KMS-11 (cell line): ENCODE results near the gene SYNPR.

ENCODE experiments used
- H2AFZ ChIP-seq: fragments of 200-600 bp; sonication (generic); 2 replicates; pipeline ENCODE4 v1.6.1; 2016; ENCODE audit warnings: antibody characterized with exemption, mixed run types, low read depth
- H3K27ac ChIP-seq: fragments of 200-600 bp; sonication (generic); 2 replicates; pipeline ENCODE4 v1.6.1; 2016; ENCODE audit warnings: mild to moderate bottlenecking, mixed run types
- H3K27me3 ChIP-seq: fragments of 200-600 bp; sonication (generic); 2 replicates; pipeline ENCODE4 v1.6.1; 2017; ENCODE audit warnings: mild to moderate bottlenecking, low read depth, mixed run types, moderate library complexity; ENCODE audit not compliant: insufficient read depth
- H3K36me3 ChIP-seq: fragments of 200-600 bp; sonication (generic); 2 replicates; pipeline ENCODE4 v1.6.1; 2017; ENCODE audit warnings: mild to moderate bottlenecking, mixed run types; ENCODE audit not compliant: insufficient read depth
- H3K4me1 ChIP-seq: fragments of 200-600 bp; sonication (generic); 2 replicates; pipeline ENCODE4 v1.6.1; 2016; ENCODE audit warnings: mild to moderate bottlenecking, low read depth, mixed run types; ENCODE audit not compliant: poor library complexity, severe bottlenecking
- H3K4me2 ChIP-seq: fragments of 200-600 bp; sonication (generic); 2 replicates; pipeline ENCODE4 v1.7.0; 2016; ENCODE audit warnings: mild to moderate bottlenecking, mixed run types
- H3K4me3 ChIP-seq: fragments of 200-600 bp; sonication (generic); IDR thresholded peaks from 2 replicates; pipeline ENCODE4 v1.6.1; 2017; ENCODE audit warnings: low read depth, low read length, mixed read lengths; ENCODE audit not compliant: insufficient read depth
- H3K79me2 ChIP-seq: fragments of 200-600 bp; sonication (generic); 2 replicates; pipeline ENCODE4 v1.6.1; 2016; ENCODE audit warnings: low read depth, mixed run types; ENCODE audit not compliant: insufficient read depth
- H3K9ac ChIP-seq: fragments of 200-600 bp; sonication (generic); 2 replicates; pipeline ENCODE4 v1.6.1; 2016; ENCODE audit warnings: mild to moderate bottlenecking, mixed run types
- H4K20me1 ChIP-seq: fragments of 200-600 bp; sonication (generic); 2 replicates; pipeline ENCODE4 v1.6.1; 2016; ENCODE audit warnings: mild to moderate bottlenecking, mixed run types; ENCODE audit not compliant: insufficient read depth
- TF ChIP-seq, protein P1 (sequence below): fragments of 200-600 bp; sonication (generic); conservative IDR thresholded peaks from 2 replicates; pipeline ENCODE4 v1.6.1; 2017; ENCODE audit warnings: low read depth, mild to moderate bottlenecking, antibody characterized with exemption, low read length, moderate library complexity, mixed read lengths

Gene SYNPR

DNA sequence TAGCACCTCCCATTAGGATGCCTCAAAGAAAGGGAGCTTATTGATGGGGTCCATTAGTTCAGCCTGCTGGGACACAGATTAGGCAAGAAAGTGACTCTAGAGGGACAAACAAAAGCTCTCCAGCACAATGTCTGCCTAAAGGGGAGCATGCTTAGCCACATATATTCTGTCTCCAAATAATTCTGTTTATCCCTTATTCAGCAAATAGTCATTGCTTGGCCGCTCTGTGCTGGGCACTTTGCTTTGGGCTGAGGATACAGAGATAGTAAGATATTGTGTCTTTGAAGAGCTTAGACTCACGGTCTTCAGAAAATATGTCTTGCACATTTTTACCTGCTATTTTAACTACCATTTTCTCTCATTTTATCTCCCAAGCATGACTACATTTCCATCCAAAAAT, 159.8 kb downstream of the SYNPR start:
- Histone ChIP-seq H2AFZ (no peak overlapping the region), H3K4me3 (no peak overlapping the region), H3K27me3 (no peaks in the 10 kb centered on the region), H4K20me1 (no peaks in the 10 kb centered on the region), H3K27ac (no peak overlapping the region), H3K36me3 (no peaks in the 10 kb centered on the region), H3K4me1 (no peaks in the 10 kb centered on the region), H3K9ac (no peak overlapping the region), H3K79me2 (no peaks in the 10 kb centered on the region), H3K4me2 (no peak overlapping the region)
- TF ChIP-seq, protein P1, sequence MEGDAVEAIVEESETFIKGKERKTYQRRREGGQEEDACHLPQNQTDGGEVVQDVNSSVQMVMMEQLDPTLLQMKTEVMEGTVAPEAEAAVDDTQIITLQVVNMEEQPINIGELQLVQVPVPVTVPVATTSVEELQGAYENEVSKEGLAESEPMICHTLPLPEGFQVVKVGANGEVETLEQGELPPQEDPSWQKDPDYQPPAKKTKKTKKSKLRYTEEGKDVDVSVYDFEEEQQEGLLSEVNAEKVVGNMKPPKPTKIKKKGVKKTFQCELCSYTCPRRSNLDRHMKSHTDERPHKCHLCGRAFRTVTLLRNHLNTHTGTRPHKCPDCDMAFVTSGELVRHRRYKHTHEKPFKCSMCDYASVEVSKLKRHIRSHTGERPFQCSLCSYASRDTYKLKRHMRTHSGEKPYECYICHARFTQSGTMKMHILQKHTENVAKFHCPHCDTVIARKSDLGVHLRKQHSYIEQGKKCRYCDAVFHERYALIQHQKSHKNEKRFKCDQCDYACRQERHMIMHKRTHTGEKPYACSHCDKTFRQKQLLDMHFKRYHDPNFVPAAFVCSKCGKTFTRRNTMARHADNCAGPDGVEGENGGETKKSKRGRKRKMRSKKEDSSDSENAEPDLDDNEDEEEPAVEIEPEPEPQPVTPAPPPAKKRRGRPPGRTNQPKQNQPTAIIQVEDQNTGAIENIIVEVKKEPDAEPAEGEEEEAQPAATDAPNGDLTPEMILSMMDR, result no peak

DNA sequence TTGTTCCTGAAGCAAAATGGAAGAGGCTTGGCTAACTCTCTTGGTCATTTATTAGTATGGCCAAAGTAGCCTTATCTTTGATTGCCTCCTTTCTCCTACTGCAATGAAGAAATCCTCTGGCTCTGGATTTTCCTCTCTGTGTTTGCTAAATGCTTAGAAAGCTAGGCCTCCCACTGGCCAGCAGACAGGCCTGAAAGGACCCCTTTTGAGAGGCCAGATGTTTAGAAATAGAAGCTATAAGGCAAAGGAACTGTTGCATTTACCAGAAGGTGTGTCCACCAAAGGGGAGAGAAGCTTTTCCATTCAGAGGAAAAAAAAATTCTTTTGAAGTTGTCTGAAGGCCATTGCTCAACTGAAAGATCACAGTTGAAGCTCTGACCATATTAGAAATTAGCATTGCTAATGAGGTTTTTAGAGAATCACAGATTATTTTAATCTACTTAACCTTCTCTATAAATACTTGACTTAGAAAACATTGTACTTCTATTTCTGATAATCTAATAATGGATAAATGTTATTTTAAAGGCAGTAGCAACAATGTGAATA, 160.8 kb downstream of the SYNPR start:
- no peak overlapping the region for H3K4me3 ChIP-seq
- H3K79me2 ChIP-seq, result no peaks in the 10 kb centered on the region
- H4K20me1 ChIP-seq, result no peaks in the 10 kb centered on the region
- H3K27ac ChIP-seq, result no peak overlapping the region
- no peak overlapping the region for H2AFZ ChIP-seq
- H3K4me1 ChIP-seq, result no peaks in the 10 kb centered on the region
- no peaks in the 10 kb centered on the region for H3K27me3 ChIP-seq
- H3K36me3 ChIP-seq, result no peaks in the 10 kb centered on the region
- H3K9ac ChIP-seq, result no peak overlapping the region
- TF ChIP-seq, protein P1, result no peak
- no peak overlapping the region for H3K4me2 ChIP-seq

DNA sequence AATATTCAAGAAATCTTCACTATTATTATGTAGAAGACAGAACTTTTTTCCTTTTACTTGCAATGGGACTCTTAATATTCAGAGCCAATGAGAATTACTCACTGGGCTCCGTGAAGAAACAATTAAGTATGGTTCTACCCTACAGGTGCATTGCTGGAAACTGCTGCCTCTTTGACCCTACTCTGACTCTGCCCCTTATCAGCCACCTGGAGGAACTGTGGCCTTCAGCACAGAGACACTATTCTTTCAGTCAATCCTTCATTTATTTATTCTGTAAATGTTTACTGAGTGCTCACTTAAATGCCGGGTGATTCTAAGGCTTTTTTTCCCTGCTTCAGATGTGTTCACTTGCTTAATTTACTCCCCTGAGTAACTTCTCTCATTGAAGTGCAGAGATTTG, 163.2 kb downstream of the SYNPR start:
- Histone ChIP-seq H3K4me2 (no peak overlapping the region), H3K79me2 (no peaks in the 10 kb centered on the region), H3K27me3 (no peaks in the 10 kb centered on the region), H3K27ac (no peak overlapping the region), H2AFZ (no peak overlapping the region), H4K20me1 (no peaks in the 10 kb centered on the region), H3K4me3 (no peak overlapping the region), H3K4me1 (no peaks in the 10 kb centered on the region), H3K9ac (no peak overlapping the region), H3K36me3 (no peaks in the 10 kb centered on the region)
- TF ChIP-seq, protein P1, result no peak

DNA sequence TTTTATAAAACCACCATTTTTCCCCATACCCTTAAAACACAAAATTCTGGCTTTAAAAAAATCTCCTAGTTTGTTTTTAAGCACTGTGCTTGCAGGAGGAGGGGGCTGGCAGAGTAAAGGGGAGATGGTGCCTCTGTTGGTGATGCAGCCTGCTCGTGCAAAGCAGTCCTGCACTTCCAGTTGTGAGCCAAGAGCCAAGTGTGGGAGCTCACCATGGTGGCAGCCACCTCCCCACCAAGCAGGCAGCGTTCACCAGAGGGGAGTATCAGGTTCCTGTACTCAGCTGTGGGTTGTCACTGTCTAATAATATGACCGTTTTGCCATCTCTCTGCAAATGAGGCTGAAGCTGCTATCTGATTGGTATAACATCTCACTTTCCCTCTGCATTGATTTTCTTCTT, 164.8 kb downstream of the SYNPR start:
- H3K4me1 ChIP-seq, result no peaks in the 10 kb centered on the region
- TF ChIP-seq, protein P1, result no peak
- H4K20me1 ChIP-seq, result no peaks in the 10 kb centered on the region
- no peak overlapping the region for H2AFZ ChIP-seq
- H3K4me3 ChIP-seq, result no peak overlapping the region
- H3K27ac ChIP-seq, result no peak overlapping the region
- no peaks in the 10 kb centered on the region for H3K36me3 ChIP-seq
- no peak overlapping the region for H3K9ac ChIP-seq
- no peaks in the 10 kb centered on the region for H3K79me2 ChIP-seq
- no peak overlapping the region for H3K4me2 ChIP-seq
- no peaks in the 10 kb centered on the region for H3K27me3 ChIP-seq

DNA sequence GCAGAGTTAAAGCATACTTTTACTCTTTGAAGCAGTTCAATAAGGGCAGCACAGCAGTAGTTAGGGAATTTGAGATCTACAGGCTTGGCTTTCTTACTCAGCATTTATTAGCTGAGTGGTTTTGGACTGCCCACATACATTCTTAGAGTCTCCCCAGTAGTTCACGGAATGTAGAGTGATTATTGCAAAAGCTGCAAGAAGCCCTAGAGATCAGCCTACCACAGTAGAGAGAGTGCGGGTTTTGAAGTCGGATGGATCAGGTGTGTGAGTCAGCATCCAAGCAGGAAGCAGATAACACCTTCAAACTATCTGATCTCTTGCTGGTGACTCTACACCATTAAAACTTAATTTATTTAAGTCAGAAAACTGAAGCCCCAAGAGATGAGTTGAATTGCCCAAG, 171.9 kb downstream of the SYNPR start:
- Histone ChIP-seq H3K9ac (no peak overlapping the region), H3K4me3 (no peak overlapping the region), H4K20me1 (no peaks in the 10 kb centered on the region), H3K27me3 (no peaks in the 10 kb centered on the region), H3K4me1 (no peaks in the 10 kb centered on the region), H3K36me3 (no peaks in the 10 kb centered on the region), H3K27ac (no peak overlapping the region), H3K79me2 (no peaks in the 10 kb centered on the region), H2AFZ (no peak overlapping the region), H3K4me2 (no peak overlapping the region)
- TF ChIP-seq, protein P1, result no peak
